Common myeloid progenitor, CD34-positive (primary cell): ENCODE measurements around the gene USP32.
"Not testable (repeated sequence)": the region's sequence is repeated elsewhere in the genome, so short reads cannot be mapped to it uniquely, and the experiment has no call there.

Experiments used
- CTCF ChIA-PET: fragments of 350-600 bp; sonication (Branson Sonifier 250); formaldehyde crosslinking; loops from one replicate; lab custom pipeline; 2021; ENCODE audit warnings: antibody characterized with exemption; lab: Charles Lee
- POLR2A ChIA-PET: fragments of 350-600 bp; sonication (Branson Sonifier 250); formaldehyde crosslinking; loops from one replicate; lab custom pipeline; 2021; ENCODE audit warnings: antibody characterized with exemption; lab: Charles Lee
- DNase-seq, 3 donors: peaks; one replicate each; pipeline versions ENCODE4 v3.0.0 to v3.0.0-alpha.2; 2013
- H3K27ac ChIP-seq, 2 experiments: 1 replicate in 1 of 2; 2 replicates in 1 of 2; pipeline ENCODE4 v1.7.0; 2013; ENCODE audit warnings: inconsistent platforms in 2 of 2, low read length in 2 of 2, mild to moderate bottlenecking in 2 of 2, low read depth in 1 of 2, moderate library complexity in 1 of 2; ENCODE audit not compliant: severe bottlenecking in 2 of 2, insufficient read depth in 1 of 2, poor library complexity in 1 of 2
- H3K27me3 ChIP-seq, 5 experiments: replicated peaks in 2 of 5; 1 replicate in 3 of 5; 2 replicates in 2 of 5; pipeline versions ENCODE4 v1.6.1 to v1.7.0; 2013; ENCODE audit warnings: low read length in 4 of 5, mild to moderate bottlenecking in 2 of 5, moderate library complexity in 2 of 5, inconsistent platforms in 1 of 5; ENCODE audit not compliant: insufficient read depth in 5 of 5, control insufficient read depth in 4 of 5
- H3K36me3 ChIP-seq, 4 experiments: 1 replicate in 2 of 4; 2 replicates in 2 of 4; pipeline versions ENCODE4 v1.6.1 to v1.7.0; 2013; ENCODE audit warnings: low read length in 3 of 4, control low read depth in 1 of 4, mild to moderate bottlenecking in 1 of 4; ENCODE audit not compliant: control insufficient read depth in 4 of 4, insufficient read depth in 4 of 4
- H3K4me1 ChIP-seq, 4 experiments: 1 replicate in 3 of 4; 2 replicates in 1 of 4; pipeline versions ENCODE4 v1.6.1 to v1.7.1; 2013; ENCODE audit warnings: low read length in 3 of 4, mild to moderate bottlenecking in 3 of 4, control low read depth in 1 of 4, inconsistent platforms in 1 of 4, moderate library complexity in 1 of 4; ENCODE audit not compliant: control insufficient read depth in 4 of 4, insufficient read depth in 4 of 4; ENCODE audit errors: control extremely low read depth in 1 of 4
- H3K4me3 ChIP-seq, 7 experiments: 1 replicate in 4 of 7; 2 replicates in 3 of 7; pipeline versions ENCODE4 v1.5.1 to v1.7.0; 2013; ENCODE audit warnings: mild to moderate bottlenecking in 7 of 7, low read length in 6 of 7, moderate library complexity in 6 of 7, inconsistent platforms in 2 of 7, low read depth in 2 of 7, control low read depth in 1 of 7; ENCODE audit not compliant: insufficient read depth in 4 of 7, control insufficient read depth in 1 of 7; ENCODE audit errors: extremely low read depth in 1 of 7
- H3K9me3 ChIP-seq, 5 experiments: 1 replicate in 4 of 5; 2 replicates in 1 of 5; pipeline versions ENCODE4 v1.6.1 to v1.7.1; 2013; ENCODE audit warnings: low read length in 4 of 5, mild to moderate bottlenecking in 2 of 5, inconsistent platforms in 1 of 5, low read depth in 1 of 5, moderate library complexity in 1 of 5; ENCODE audit not compliant: control insufficient read depth in 4 of 5, insufficient read depth in 2 of 5; ENCODE audit errors: control extremely low read depth in 1 of 5
- WGBS: methylation state at CpG from one replicate; pipeline ENCODE4 v1.1.5; 2013; ENCODE audit not compliant: insufficient coverage; 5-methylcytosine and 5-hydroxymethylcytosine counted together

USP32 gene

DNA sequence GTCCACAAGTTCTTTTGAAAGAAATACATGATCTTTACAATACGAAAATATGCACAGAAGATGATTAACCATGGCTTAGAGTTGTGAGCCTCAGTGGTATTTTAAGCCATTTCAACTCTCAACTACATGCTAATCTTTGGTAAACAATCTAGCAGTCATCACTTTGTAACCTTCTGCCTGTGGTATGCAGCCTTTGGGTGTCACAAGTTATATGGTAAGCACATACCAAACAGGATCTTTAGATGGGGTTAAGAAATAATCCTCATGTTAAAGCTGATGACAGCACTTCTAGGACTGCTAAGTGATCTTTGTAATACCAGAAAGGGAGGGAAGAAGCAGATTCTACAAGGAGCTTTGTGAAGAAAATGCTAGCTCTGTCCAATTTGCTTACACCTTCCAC, 167.9 kb downstream of the USP32 start:
- no peak overlapping the region for H3K27ac ChIP-seq
- POLR2A ChIA-PET: no interaction called here
- no peaks in the 10 kb centered on the region for H3K27me3 ChIP-seq
- H3K9me3 ChIP-seq: no peaks in the 10 kb centered on the region
- CTCF ChIA-PET: no interaction called here
- no peaks in the 10 kb centered on the region for H3K4me1 ChIP-seq
- H3K4me3 ChIP-seq: no peak overlapping the region
- DNase-seq: no peak
- H3K36me3 ChIP-seq: peaks cover 20 to 37% (median 27%) of the 10 kb centered on the region in 4 experiments
- WGBS: no CpG with 5 or more reads among the region's 1 CpG

DNA sequence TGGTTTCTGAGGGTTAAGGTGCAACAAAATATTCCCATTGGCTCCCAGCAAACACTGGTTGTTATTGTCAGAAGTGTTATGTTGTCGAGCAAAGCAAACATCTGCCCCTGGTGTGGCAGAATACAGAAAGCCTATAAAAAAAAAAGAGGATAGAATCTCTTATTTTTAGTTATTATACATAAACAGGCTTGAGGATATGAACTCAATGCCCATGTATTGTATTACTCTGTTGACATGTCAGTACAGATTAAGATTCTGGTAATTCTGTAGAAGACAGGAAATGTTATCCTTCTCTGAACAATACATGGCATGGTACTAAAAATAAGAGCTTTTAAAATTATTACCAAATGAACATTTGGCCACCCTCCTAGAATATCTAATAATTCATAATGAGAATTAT, 168.5 kb downstream of the USP32 start:
- ChIA-PET POLR2A (no interaction called here), CTCF (no interaction called here)
- no peak overlapping the region for H3K27ac ChIP-seq
- no peaks in the 10 kb centered on the region for H3K9me3 ChIP-seq
- no peaks in the 10 kb centered on the region for H3K4me1 ChIP-seq
- DNase-seq: no peak
- no peaks in the 10 kb centered on the region for H3K27me3 ChIP-seq
- H3K36me3 ChIP-seq: peaks cover 20 to 37% (median 29%) of the 10 kb centered on the region in 4 experiments
- H3K4me3 ChIP-seq: no peak overlapping the region
- no CpG with 5 or more reads among the region's 1 CpG for WGBS

DNA sequence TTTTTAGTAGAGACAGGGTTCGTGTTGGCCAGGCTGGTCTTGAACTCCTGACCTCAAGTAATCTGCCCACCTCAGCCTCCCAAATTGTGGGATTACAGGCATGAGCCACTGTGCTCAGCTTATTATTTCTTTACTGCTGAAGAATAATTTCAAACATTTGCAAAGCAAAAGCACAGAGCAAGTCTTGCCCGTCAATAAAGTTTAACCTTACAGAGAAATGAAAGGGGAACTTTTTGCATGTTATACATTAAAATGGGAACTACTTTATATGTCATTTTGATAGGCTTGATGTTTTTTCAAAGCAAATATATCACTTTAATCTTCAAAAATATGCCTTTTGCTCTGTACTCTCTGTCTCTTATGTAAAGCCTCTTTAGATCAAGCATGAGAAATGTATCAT, 173.2 kb downstream of the USP32 start:
- H3K4me1 ChIP-seq, H3K9me3 ChIP-seq, H3K4me3 ChIP-seq, CTCF ChIA-PET, DNase-seq, H3K27me3 ChIP-seq, H3K27ac ChIP-seq, POLR2A ChIA-PET: not testable (repeated sequence)
- H3K36me3 ChIP-seq: peaks cover 12 to 17% (median 14%) of the 10 kb centered on the region in 4 experiments
- WGBS: 88% methylated on average over 1 of the region's 2 CpGs

DNA sequence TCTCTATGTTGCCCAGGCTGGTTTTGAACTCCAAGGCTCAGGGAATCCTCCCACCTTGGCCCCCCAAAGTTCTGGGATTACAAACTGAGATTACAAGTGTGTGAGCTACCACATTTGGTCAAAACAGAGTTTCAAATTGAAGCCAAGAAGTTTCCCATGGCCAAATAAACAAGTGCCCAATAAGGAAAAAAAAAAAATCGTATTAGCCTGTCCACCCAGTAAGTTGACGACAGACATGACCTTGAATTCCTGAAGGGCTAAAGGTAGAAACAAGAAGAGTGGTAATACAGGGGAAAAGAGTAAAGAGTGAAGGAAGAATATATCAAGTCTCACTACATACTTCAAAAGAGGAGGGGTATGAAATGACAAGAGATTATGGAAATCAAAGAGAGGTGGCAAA, 176.0 kb downstream of the USP32 start:
- H3K4me3 ChIP-seq, POLR2A ChIA-PET, H3K9me3 ChIP-seq, H3K36me3 ChIP-seq, H3K27ac ChIP-seq, H3K27me3 ChIP-seq, DNase-seq, H3K4me1 ChIP-seq: not testable (repeated sequence)
- CTCF ChIA-PET: interaction anchor here (0.7 kb wide), 1 partner anchor 1082 kb away, joined by 3 read pairs; no protein-coding TSS in a partner anchor
- WGBS: no CpG with 5 or more reads among the region's 2 CpGs

DNA sequence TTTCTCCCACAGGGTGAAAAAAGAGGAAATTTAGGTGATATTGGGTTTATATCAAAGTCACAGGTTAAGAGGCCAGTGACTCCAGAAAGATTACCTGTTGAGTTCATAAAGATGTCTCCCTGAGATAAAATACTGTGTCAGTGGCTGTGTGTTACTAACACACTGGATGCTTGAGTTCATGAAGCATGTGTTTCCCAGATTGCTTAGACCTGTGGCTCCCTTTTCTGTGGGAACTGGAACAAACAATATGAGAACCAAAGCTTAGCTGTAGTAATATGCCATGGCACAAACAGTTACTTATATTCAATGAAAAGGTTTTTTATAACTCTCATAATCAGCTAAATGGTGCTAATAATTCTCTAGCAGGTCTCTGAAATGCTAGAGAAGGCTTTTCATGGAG, 180.7 kb downstream of the USP32 start:
- H3K27me3 ChIP-seq, CTCF ChIA-PET, H3K9me3 ChIP-seq, H3K36me3 ChIP-seq, POLR2A ChIA-PET, H3K4me3 ChIP-seq, DNase-seq, H3K27ac ChIP-seq, H3K4me1 ChIP-seq: not testable (repeated sequence)

DNA sequence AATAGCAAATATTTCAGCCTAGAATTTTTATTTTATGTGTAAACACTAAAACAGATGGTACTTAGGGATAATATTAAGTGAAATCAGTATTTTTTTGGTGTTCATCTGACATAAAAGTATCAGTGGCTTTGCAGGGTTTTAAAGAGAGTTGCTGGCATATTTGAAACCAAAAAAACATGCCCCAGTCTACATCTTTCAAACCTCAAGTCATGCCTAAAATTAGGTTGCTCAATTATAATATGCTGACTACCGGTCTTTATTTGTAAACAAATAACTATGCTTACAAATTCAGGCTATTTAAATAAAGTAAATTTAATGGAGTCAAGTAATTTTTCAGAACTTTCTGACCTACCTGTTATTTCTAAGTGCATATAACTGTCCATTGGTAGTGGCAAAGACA, 183.6 kb downstream of the USP32 start:
- H3K36me3 ChIP-seq, H3K27ac ChIP-seq, H3K4me3 ChIP-seq, CTCF ChIA-PET, POLR2A ChIA-PET, DNase-seq, H3K27me3 ChIP-seq, H3K9me3 ChIP-seq, H3K4me1 ChIP-seq: not testable (repeated sequence)
- no CpG with 5 or more reads among the region's 1 CpG for WGBS

DNA sequence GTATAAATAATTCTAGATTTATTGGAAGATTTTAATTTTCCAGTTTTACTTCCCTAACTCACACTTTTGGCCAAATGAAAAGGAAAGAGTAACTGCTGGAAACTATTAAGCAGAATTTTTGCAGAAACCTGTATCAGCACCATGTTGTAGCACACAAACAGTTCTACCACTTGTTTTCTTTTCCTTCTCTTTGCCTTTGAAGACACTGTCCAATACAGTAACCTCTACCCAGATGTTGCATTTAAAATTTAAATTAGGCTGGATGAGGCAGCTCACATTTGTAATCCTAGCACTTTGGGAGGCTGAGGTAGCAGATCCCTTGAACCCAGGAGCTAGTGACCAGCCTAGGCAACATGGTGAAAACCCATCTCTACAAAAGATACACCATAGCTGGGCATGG, 186.2 kb downstream of the USP32 start:
- DNase-seq, POLR2A ChIA-PET, CTCF ChIA-PET, H3K36me3 ChIP-seq, H3K27me3 ChIP-seq, H3K9me3 ChIP-seq, H3K4me3 ChIP-seq, H3K4me1 ChIP-seq, H3K27ac ChIP-seq: not testable (repeated sequence)
